OCI-LY1 (cell line): ENCODE measurements around the gene CBL.

Experiments
- H2AFZ ChIP-seq: fragments of 200-600 bp; sonication (generic), shearing (Covaris generic); 2 replicates; pipeline ENCODE4 v1.6.0; 2014; ENCODE audit warnings: antibody characterized with exemption, mild to moderate bottlenecking, low read length
- H3F3A ChIP-seq: fragments of 200-600 bp; sonication (generic), shearing (Covaris generic); 2 replicates; pipeline ENCODE4 v1.6.0; 2014; ENCODE audit warnings: mild to moderate bottlenecking, antibody characterized with exemption, low read length, moderate library complexity; ENCODE audit not compliant: insufficient read depth
- H3K27ac ChIP-seq: fragments of 200-600 bp; sonication (generic); 2 replicates; pipeline ENCODE4 v1.5.1; 2014; ENCODE audit warnings: low read length, mixed run types, mild to moderate bottlenecking, low read depth; ENCODE audit not compliant: poor library complexity, severe bottlenecking
- H3K27me3 ChIP-seq: fragments of 200-600 bp; sonication (generic); 2 replicates; pipeline ENCODE4 v1.6.0; 2014; ENCODE audit warnings: antibody characterized with exemption, mild to moderate bottlenecking, low read length, moderate library complexity; ENCODE audit not compliant: insufficient read depth
- H3K36me3 ChIP-seq: fragments of 200-600 bp; sonication (generic); 2 replicates; pipeline ENCODE4 v1.6.1; 2014; ENCODE audit warnings: mild to moderate bottlenecking, antibody characterized with exemption, low read length, moderate library complexity, mixed read lengths; ENCODE audit not compliant: insufficient read depth
- H3K4me1 ChIP-seq: fragments of 200-600 bp; sonication (generic); 2 replicates; pipeline ENCODE4 v1.5.1; 2014; ENCODE audit warnings: mild to moderate bottlenecking, low read length, moderate library complexity; ENCODE audit not compliant: insufficient read depth, severe bottlenecking
- H3K4me2 ChIP-seq: fragments of 200-600 bp; sonication (generic), shearing (Covaris generic); 2 replicates; pipeline ENCODE4 v1.6.1; 2014; ENCODE audit warnings: low read length
- H3K4me3 ChIP-seq: fragments of 200-600 bp; sonication (generic); 2 replicates; pipeline ENCODE4 v1.5.1; 2014; ENCODE audit warnings: low read length, low read depth, mild to moderate bottlenecking, mixed read lengths; ENCODE audit not compliant: poor library complexity, severe bottlenecking
- H3K79me2 ChIP-seq: fragments of 200-600 bp; shearing (Covaris generic); 2 replicates; pipeline ENCODE4 v1.6.1; 2016; ENCODE audit warnings: mixed run types, low read length, mixed read lengths; ENCODE audit not compliant: insufficient read depth
- H3K9ac ChIP-seq: fragments of 200-600 bp; sonication (generic), shearing (Covaris generic); 2 replicates; pipeline ENCODE4 v1.6.1; 2014; ENCODE audit warnings: mild to moderate bottlenecking, low read length, mixed read lengths
- H3K9me2 ChIP-seq: fragments of 200-600 bp; sonication (generic), shearing (Covaris generic); 2 replicates; pipeline ENCODE4 v1.6.1; 2014; ENCODE audit warnings: low read depth, mild to moderate bottlenecking, low read length, mixed read lengths
- H3K9me3 ChIP-seq: fragments of 200-600 bp; shearing (Covaris generic); 2 replicates; pipeline ENCODE4 v1.6.1; 2014; ENCODE audit warnings: low read length, mixed read lengths
- H4K20me1 ChIP-seq: fragments of 200-600 bp; sonication (generic), shearing (Covaris generic); 2 replicates; pipeline ENCODE4 v1.6.0; 2016; ENCODE audit warnings: mild to moderate bottlenecking, low read length; ENCODE audit not compliant: insufficient read depth
- EZH2 ChIP-seq: fragments of 200-600 bp; sonication (generic), shearing (Covaris generic); IDR thresholded peaks from 2 replicates; pipeline ENCODE4 v1.8.0; 2017; ENCODE audit warnings: borderline replicate concordance, mixed run types, mild to moderate bottlenecking, antibody characterized with exemption, low read length, moderate library complexity, mixed read lengths
- TF ChIP-seq, protein P1 (sequence below): fragments of 200-600 bp; sonication (generic), shearing (Covaris generic); IDR thresholded peaks from 2 replicates; pipeline ENCODE4 v1.5.1; 2017; ENCODE audit warnings: mild to moderate bottlenecking, antibody characterized with exemption, low read length, moderate library complexity, mixed read lengths

CBL gene

DNA sequence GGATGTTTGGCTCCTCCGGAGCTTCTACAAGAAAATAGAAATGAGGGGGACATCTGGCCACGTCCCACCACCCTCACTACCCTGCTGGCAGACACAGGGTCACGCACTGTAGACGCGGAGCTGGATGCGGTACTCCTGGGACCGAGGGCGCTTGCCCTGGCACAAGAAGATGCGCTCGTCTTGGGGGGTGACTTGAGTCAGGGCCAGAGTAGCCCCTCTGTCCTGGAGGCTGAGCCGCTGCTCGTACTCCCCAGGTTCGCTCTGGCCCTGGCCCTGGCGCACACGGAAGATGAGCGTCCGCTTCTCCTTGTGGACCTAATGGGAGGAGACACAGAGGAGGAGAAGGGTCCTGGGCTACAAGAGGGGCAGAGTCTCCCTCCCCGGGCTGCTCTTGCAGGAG, 108.6 kb downstream of the CBL start:
- TF ChIP-seq, protein P1, sequence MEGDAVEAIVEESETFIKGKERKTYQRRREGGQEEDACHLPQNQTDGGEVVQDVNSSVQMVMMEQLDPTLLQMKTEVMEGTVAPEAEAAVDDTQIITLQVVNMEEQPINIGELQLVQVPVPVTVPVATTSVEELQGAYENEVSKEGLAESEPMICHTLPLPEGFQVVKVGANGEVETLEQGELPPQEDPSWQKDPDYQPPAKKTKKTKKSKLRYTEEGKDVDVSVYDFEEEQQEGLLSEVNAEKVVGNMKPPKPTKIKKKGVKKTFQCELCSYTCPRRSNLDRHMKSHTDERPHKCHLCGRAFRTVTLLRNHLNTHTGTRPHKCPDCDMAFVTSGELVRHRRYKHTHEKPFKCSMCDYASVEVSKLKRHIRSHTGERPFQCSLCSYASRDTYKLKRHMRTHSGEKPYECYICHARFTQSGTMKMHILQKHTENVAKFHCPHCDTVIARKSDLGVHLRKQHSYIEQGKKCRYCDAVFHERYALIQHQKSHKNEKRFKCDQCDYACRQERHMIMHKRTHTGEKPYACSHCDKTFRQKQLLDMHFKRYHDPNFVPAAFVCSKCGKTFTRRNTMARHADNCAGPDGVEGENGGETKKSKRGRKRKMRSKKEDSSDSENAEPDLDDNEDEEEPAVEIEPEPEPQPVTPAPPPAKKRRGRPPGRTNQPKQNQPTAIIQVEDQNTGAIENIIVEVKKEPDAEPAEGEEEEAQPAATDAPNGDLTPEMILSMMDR, result no peak
- no peak for TF ChIP-seq EZH2
- Histone ChIP-seq H4K20me1 (no peaks in the 10 kb centered on the region), H3K79me2 (no peaks in the 10 kb centered on the region), H3K4me2 (peak overlapping the region; percentile 88; the same call in 1 of the 2 replicates), H3K27me3 (no peaks in the 10 kb centered on the region), H3F3A (no peaks in the 10 kb centered on the region), H3K9me3 (no peaks in the 10 kb centered on the region), H3K36me3 (no peaks in the 10 kb centered on the region), H3K9ac (no peak overlapping the region), H3K27ac (no peak overlapping the region), H2AFZ (no peak overlapping the region), H3K4me3 (no peak overlapping the region), H3K4me1 (peaks cover 43% of the 10 kb centered on the region), H3K9me2 (no peaks in the 10 kb centered on the region)

DNA sequence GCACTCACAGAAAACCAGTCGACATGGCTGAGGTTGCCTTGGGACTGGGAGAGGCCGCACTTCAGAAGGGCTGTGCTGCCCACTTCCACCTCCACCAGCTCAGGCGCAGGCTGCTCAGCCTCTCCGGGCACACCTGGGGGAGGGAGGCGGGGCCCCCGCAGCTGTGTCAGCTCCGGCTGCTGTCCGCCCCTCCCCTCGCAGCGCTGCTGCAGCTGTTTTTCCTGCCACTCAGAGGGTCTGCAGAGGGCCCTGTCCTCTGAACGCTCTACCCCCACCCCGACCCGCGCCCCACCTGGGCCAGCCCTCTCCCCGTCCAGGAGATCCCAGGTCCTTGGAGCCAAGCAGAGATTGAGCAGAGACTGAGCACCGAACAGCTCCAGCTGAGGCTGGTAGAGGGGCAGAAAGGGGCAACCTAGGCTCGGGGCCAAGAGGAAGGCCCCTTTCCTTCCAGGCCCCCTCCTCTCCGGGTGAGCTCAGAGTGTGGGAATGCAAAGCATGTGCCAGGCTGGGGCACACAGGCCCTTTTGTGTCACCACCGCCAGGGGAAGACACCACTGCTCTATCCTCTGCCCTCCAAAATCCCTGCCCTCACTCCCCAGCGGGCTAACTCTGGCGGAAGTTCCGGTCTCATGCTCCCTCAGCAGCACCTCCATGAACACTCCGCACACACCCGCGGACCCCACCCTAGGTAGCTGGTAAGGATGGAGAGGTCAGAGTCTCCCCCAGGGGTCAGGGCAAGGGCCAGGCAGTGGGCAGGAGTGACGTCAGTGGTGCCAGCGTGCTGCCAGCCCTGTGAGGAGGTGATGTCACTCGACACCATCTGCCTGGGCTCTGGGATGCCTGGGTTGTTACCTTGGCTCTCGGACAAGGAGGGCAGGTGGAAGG, 109.2 kb downstream of the CBL start:
- H3K9ac ChIP-seq, result peak overlapping the region; percentile 42; the same call in 1 of the 2 replicates
- no peak overlapping the region for H3K27ac ChIP-seq
- no peak overlapping the region for H2AFZ ChIP-seq

DNA sequence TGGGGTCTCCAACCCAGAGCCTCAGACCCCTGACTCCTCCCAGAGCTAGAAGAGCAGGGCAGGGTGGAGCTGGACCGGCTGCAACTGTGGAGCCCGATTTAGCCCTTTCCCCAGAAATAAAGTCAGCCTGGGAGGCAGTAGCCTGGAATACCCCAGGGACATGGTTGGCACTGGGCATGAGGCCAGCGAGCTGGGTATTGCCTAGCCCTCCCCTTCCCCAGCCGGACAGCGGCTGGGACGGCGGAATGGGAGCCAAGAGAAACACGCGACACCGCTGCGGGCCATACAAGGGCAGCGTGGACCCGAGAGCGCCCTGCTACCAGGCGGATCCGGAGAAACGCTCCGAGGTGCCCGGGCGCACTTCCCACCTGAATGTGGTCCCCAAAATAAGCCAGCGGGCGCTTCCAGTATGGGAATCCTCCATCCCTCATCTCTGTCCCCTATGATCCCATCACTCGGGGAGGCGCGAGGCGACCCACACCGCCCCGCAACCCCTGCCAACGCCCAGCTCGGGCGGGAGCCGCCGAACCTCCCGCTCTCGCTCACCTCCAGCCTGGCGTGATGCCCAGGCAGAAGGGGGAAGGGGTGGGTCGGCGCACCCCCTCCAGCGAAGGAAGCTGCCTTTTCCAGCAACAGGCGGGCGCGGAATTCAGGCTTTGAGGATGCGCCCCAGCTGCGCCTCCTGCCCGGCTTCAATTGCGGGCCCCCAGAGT, 110.0 kb downstream of the CBL start:
- no peaks in the 10 kb centered on the region for H3K27me3 ChIP-seq
- H3F3A ChIP-seq, result no peaks in the 10 kb centered on the region
- peaks cover 56% of the 10 kb centered on the region for H3K4me1 ChIP-seq
- no peaks in the 10 kb centered on the region for H3K9me3 ChIP-seq
- H3K4me3 ChIP-seq, result peak overlapping the region; percentile 55
- H3K9me2 ChIP-seq, result no peaks in the 10 kb centered on the region
- H3K9ac ChIP-seq, result peak overlapping the region; percentile 7; the same call in 1 of the 2 replicates
- H2AFZ ChIP-seq, result no peak overlapping the region
- no peaks in the 10 kb centered on the region for H3K79me2 ChIP-seq
- TF ChIP-seq EZH2, result no peak
- TF ChIP-seq, protein P1, result no peak
- H3K4me2 ChIP-seq, result peak overlapping the region; percentile 88
- no peaks in the 10 kb centered on the region for H3K36me3 ChIP-seq
- H3K27ac ChIP-seq, result no peak overlapping the region
- no peaks in the 10 kb centered on the region for H4K20me1 ChIP-seq

More for the DNA sequence above, 109.2 kb downstream of the CBL start:
- no peaks in the 10 kb centered on the region for H3K9me3 ChIP-seq
- no peak for TF ChIP-seq EZH2
- TF ChIP-seq, protein P1, result no peak; the same call in 1 of the 2 replicates
- H3K9me2 ChIP-seq, result no peaks in the 10 kb centered on the region
- H3K79me2 ChIP-seq, result no peaks in the 10 kb centered on the region
- peaks cover 48% of the 10 kb centered on the region for H3K4me1 ChIP-seq
- no peaks in the 10 kb centered on the region for H3K36me3 ChIP-seq
- peak overlapping the region; percentile 88 for H3K4me2 ChIP-seq
- H3K27me3 ChIP-seq, result no peaks in the 10 kb centered on the region
- no peaks in the 10 kb centered on the region for H4K20me1 ChIP-seq
- peak overlapping the region; percentile 55 for H3K4me3 ChIP-seq
- H3F3A ChIP-seq, result no peaks in the 10 kb centered on the region
